ENCODE data around the gene MTCH1.

MTCH1 gene

GRCh38 chr6:37018198-37019064, 32.4 kb upstream of the MTCH1 start:
- DNase-seq (ENCODE audit: low read depth in 2 of 3, low spot score in 2 of 3) = peak; percentile 61 to 77 (median 73)

DNA sequence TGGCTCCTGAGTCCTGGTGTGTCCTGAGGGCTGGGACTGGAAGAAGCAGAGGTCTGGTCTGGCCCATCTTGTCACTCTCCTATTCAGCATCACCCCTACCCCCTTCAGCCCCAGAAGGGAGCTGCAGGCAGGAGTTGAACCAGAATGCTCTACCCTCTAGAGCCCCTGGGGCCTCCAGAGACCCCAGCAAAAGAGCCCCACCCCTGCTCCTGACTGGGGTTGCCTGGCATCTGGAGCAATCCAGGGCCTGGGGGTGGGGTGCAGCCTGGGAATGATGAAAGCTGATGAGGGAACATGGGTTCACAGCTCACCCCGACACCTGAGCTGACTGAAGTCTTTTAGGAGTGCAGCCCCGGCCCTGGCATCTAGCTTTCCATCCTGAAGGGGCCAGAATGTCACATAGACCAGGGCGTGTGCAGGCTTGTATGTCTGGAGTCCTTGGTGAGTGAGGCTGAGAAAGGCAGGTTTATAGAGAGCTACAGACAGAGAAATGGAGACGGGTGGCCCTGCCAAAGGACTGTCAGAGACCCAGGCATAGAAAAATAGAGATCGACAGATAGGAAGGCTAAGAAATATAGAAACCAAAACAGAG, 31.7 kb upstream of the MTCH1 start:
- no peak for DNase-seq (ENCODE audit: low read depth in 2 of 3, low spot score in 2 of 3)

- DNase-seq (ENCODE audit: low read depth in 2 of 3, low spot score in 2 of 3) = no peak
These were observed 31.0 kb upstream of the MTCH1 start for GRCh38 chr6:37016995-37017394.

- no peak for DNase-seq (ENCODE audit: low read depth in 2 of 3, low spot score in 2 of 3)
These were observed 29.5 kb upstream of the MTCH1 start for GRCh38 chr6:37015532-37015931.

- no peak for DNase-seq (ENCODE audit: low read depth in 2 of 3, low spot score in 2 of 3)
These were observed 28.7 kb upstream of the MTCH1 start for GRCh38 chr6:37014667-37015066.

DNA sequence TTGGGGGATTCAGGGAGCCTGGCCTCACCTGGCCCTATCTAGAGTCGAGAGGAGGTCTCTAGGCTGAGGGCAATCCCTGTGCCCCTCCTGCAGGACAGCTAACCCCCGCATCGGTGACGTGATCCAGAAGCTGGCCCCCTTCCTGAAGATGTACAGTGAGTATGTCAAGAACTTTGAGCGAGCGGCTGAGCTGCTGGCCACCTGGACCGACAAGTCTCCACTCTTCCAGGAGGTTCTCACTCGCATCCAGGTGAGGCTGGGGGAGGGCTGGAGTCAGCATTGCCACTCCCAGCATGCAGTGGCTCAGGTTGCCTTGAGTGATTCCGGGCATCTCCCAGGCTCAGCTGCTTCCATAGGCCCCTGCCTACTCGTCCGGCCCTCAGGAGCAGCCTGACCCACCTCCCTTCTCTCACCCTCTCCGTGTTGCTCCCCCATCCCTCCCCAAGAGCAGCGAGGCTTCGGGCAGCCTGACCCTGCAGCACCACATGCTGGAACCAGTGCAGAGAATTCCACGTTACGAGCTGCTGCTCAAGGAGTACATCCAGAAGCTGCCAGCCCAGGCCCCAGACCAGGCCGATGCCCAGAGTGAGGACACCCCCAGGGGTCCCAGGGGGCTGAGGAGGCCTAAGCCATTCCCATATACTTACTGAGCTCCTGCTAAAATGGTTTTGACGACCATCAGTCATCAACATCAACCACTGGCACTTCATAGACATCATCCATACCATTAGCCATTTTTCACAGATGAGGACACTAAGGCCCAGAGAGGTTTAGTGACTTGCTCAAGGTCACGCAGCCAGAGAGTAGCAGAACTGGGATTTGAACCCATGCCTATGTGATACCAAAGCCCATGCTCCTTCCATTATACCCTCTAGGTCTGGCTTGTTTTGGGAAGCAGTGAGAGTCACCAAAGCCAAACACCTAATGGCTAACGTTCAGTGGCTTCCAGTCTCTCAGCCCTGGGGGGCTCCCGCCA, 27.8 kb upstream of the MTCH1 start:
- DNase-seq (ENCODE audit: low read depth in 2 of 3, low spot score in 2 of 3) = no peak

DNA sequence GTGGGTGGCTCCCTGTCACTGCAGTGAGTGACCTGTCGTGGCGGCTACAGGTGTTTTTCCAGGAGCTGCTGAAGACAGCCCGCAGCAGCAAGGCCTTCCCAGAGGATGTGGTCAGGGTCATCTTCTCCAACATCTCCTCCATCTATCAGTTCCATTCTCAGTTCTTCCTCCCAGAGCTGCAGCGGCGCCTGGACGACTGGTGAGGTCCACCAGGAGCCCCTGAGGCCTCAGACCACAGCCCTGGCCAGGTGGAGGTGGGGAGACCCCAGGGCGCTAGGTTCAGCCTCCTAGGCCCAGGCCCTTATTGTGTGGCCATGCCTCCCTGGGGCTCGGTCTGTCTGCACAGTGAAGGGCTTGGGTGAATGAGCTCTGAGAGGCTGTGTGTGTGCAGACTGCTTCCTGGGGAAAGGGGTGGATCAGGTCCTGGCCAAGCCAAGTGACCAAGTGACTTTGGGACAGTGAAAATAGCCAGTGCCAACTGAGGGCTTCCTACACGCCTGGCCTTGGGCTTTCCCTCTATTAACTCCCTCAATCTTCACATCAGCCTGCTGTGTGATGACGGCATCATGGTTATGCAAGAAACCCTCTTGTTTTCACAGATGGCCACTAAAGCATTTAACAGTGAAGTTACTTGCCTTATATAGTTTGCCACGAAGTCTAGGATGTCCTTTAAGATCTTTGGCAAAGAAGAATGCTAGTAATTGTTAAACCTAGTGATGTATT, 25.8 kb upstream of the MTCH1 start:
- DNase-seq (ENCODE audit: low read depth in 2 of 3, low spot score in 2 of 3) = no peak

- no peak for DNase-seq (ENCODE audit: low read depth in 2 of 3, low spot score in 2 of 3)
These were observed 24.5 kb upstream of the MTCH1 start for GRCh38 chr6:37010402-37010892.

- no peak for DNase-seq (ENCODE audit: low read depth in 2 of 3, low spot score in 2 of 3)
These were observed 22.8 kb upstream of the MTCH1 start for GRCh38 chr6:37008484-37009465.

DNA sequence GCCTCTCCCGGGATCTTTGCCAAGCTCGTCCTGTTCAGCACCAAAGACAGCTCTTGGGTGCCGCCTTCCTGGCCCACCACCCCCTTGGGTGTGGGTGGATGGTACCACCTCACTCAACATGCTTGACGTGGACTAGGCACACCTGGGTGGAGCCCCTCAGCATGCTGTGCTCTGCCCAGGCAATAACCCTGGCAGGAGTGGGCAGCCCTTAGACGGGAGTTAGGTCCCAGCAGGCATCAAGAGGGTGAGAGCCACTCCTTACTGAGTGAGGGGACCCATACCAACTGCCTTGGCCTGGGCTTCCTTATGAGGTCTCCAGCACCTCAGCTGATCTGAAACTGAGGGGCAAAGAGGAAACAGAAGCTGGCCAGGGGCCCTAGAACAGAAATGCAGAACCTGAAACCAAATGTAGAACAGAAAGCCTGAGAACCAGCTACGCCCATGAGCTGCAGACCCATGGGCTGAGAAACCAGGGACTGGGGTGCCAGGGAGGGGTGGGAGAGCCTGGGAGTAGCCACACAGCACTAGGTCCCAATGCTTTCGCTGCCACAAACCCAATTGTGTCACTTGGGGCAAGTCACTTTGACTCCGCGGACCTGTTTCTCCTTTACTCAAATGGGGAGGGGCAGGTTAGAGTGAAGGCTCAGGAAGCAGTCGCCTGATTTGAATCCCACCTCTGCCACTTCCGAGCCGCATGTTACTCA, 21.5 kb upstream of the MTCH1 start:
- DNase-seq (ENCODE audit: low read depth in 2 of 3, low spot score in 2 of 3) = no peak

DNA sequence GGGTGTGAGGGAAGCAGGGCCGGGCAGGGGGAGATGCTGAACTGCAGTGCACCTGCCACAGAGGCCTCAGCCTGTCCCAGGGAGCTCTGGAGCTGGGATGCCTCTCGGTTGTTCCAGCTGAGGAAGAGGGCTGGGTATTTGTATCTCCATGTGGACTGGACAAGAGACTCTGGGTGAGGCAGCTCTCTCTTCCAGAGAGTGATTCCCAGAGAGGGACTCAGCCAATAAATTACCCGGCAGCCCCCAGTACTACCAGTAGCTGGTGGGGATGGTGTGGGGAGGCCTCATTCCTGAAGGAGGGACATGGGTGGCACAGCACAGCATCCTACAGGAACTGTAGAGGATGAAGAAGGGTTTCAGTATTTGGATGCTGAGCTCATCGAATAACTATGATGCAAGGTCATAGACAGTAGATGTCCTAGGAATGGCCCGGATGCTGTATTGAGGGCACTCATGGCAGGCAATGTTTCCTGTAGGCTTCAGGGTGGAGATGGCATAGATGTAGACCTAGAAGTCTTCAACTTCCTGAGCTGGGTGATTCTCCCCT, 20.9 kb upstream of the MTCH1 start:
- no peak for DNase-seq (ENCODE audit: low read depth in 2 of 3, low spot score in 2 of 3)

GRCh38 chr6:37005827-37006567, 20.0 kb upstream of the MTCH1 start:
- no peak for DNase-seq (ENCODE audit: low read depth in 2 of 3, low spot score in 2 of 3)

- DNase-seq (ENCODE audit: low read depth in 2 of 3, low spot score in 2 of 3) = no peak
These were observed 19.2 kb upstream of the MTCH1 start, which contains the start of gene FGD2 for GRCh38 chr6:37005061-37005810. Gene FGD2, plus strand, starts transcription at chr6:37005655. Its CDS starts 163 bp downstream, at chr6:37005818.

- no peak for DNase-seq (ENCODE audit: low read depth in 2 of 3, low spot score in 2 of 3)
These were observed 18.3 kb upstream of the MTCH1 start for GRCh38 chr6:37004044-37004980.

DNA sequence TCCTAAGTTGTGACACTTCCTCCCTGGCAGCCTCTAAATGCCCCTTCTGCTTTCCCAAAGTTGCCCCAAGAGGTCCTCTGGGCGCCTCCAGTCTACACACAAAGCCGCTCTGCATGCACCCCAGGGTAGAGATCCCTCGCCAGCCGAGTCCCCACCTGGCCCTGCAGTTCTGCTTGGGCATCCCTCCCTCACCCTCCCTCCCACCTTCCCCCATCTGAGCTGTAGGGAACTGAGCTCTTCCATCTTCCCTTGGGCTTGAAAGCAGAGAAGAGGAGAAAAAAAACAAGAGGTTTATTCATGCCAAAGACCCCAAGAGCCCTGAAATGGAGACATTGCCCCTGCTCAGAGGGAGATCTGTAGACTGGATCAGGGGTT, 13.7 kb upstream of the MTCH1 start:
- no peak for DNase-seq (ENCODE audit: low read depth in 2 of 3, low spot score in 2 of 3)
